ENCODE measurements around the gene DGKZ.

GRCh38 chr11:46307369-46307768 is 39.9 kb upstream of the DGKZ start:
- TF ChIP-seq CTCF (IDR thresholded peaks at IDR 0.05; ENCODE audit: low read depth, low read length) (no peak), POLR2A (IDR thresholded peaks at IDR 0.05; ENCODE audit: extremely low read depth, insufficient read length) (no peak), MYC (IDR thresholded peaks at IDR 0.05; ENCODE audit: low read depth, low read length) (no peak), MAX (IDR thresholded peaks at IDR 0.05; ENCODE audit: low read depth, low read length) (no peak)
